OCI-LY3 (cell line): ENCODE data around the gene AHNAK.

Experiments
- EZH2phosphoT487 ChIP-seq: fragments of 200-600 bp; shearing (Covaris generic); IDR thresholded peaks from 2 replicates; pipeline ENCODE4 v1.6.1; 2018; ENCODE audit warnings: antibody characterized with exemption, mixed run types, low read depth
- TF ChIP-seq, protein P1 (sequence below): fragments of 200-600, 300-600 bp; sonication (generic); IDR thresholded peaks from 2 replicates; pipeline ENCODE4 v1.5.1; 2014; ENCODE audit warnings: antibody characterized with exemption, low read length, low read depth

DNA sequence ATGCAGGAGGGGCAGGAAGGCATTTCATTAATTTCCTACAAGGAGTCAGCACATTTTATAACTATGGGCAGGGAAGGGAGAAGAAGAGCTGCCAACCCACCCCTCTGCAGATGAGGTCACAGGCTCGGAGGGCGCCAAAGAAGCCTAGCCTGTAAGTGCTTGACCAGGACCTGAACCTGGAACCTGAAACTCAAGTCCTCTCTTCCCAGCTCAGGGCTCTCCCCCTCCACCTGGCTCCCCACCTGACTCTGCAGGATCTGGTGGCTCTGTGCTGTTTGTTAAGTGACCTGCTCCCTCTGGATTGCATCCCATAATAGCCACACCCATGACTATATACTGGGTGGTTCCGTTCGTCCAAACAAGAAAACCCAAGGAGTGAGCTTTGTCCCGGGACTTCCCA, 100.5 kb downstream of the AHNAK start:
- TF ChIP-seq, protein P1, sequence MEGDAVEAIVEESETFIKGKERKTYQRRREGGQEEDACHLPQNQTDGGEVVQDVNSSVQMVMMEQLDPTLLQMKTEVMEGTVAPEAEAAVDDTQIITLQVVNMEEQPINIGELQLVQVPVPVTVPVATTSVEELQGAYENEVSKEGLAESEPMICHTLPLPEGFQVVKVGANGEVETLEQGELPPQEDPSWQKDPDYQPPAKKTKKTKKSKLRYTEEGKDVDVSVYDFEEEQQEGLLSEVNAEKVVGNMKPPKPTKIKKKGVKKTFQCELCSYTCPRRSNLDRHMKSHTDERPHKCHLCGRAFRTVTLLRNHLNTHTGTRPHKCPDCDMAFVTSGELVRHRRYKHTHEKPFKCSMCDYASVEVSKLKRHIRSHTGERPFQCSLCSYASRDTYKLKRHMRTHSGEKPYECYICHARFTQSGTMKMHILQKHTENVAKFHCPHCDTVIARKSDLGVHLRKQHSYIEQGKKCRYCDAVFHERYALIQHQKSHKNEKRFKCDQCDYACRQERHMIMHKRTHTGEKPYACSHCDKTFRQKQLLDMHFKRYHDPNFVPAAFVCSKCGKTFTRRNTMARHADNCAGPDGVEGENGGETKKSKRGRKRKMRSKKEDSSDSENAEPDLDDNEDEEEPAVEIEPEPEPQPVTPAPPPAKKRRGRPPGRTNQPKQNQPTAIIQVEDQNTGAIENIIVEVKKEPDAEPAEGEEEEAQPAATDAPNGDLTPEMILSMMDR = no peak
- TF ChIP-seq EZH2phosphoT487 = no peak
